HG02759 (cell line): Measurements from ENCODE around the gene SLF2.

Experiments used
- ATAC-seq: cut with Tn5 transposase; IDR thresholded peaks from one replicate; pipeline ENCODE4 v1.9.1; 2021; ENCODE audit warnings: mild to moderate bottlenecking, moderate library complexity; ENCODE audit not compliant: unreplicated experiment

Gene SLF2

DNA sequence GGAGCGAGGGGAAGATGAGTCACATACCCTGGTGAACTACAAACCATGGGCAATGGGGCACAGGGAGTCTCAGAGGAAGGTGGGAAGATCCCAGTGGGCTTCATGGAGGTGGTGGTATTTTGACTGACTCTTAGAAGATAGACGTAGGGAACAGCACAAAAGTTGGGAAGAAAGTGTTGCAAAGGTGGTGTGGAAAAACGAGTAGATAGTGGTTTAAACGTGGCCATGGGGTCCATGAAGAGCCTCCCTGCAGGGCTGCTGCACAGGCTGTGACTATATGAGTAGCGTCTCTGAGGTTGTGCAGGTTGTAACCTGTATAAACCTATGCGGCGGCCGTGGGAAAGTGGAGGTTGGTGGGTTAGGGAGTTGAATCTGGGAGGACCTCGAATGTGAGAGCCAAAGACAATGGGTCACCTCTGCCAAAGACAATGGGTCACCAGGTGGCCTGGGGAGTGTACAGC, 100.6 kb downstream of the SLF2 start:
- no peak for ATAC-seq

DNA sequence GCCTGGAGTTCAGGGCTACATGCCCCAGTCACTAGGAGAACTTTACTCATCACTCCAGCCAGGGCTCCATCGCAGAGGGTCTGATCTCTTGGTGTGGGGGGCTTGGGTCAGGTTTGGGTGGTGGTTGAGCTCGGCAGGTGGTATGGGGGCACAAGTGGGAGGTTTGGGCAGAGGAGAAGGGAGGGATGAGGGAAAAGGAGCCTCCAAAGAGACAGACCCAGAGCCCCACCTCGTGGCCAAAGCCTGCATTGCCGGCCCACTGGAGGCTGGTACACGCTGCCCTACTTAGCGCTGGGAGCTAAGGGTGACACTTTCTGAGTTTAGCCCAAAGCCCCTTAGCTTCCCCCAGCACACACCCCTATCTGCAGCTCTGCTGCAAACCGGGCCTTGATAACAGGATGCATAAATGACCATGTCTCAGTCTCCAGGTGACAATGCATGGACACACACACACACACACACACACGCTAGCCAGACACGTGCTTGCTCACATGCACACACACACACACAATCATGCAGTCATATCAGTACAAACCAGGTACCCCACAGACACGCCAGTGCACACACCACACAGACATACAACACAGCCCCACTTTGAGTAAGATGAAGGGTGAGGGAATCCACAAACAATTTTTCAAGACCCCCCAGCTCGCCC, 101.6 kb downstream of the SLF2 start:
- no peak for ATAC-seq
